GM18499 (cell line): ENCODE data around the gene PWWP3B.
"Not testable (repeated sequence)": the region's sequence is repeated elsewhere in the genome, so short reads cannot be mapped to it uniquely, and the experiment has no call there.

Experiments
- ATAC-seq: cut with Tn5 transposase; IDR thresholded peaks from one replicate; pipeline ENCODE4 v1.9.1; 2021; ENCODE audit warnings: moderate number of reproducible peaks; ENCODE audit not compliant: insufficient read depth, unreplicated experiment

PWWP3B gene

GRCh38 chrX:106168107-106168506 is at the start of gene PWWP3B:
PWWP3B (plus strand) TSS chrX:106168305; CDS start chrX:106205433, 37,128 bp downstream.
- no peak for ATAC-seq

- ATAC-seq: no peak
These were observed 29.1 kb upstream of the PWWP3B start for GRCh38 chrX:106139048-106139447.

DNA sequence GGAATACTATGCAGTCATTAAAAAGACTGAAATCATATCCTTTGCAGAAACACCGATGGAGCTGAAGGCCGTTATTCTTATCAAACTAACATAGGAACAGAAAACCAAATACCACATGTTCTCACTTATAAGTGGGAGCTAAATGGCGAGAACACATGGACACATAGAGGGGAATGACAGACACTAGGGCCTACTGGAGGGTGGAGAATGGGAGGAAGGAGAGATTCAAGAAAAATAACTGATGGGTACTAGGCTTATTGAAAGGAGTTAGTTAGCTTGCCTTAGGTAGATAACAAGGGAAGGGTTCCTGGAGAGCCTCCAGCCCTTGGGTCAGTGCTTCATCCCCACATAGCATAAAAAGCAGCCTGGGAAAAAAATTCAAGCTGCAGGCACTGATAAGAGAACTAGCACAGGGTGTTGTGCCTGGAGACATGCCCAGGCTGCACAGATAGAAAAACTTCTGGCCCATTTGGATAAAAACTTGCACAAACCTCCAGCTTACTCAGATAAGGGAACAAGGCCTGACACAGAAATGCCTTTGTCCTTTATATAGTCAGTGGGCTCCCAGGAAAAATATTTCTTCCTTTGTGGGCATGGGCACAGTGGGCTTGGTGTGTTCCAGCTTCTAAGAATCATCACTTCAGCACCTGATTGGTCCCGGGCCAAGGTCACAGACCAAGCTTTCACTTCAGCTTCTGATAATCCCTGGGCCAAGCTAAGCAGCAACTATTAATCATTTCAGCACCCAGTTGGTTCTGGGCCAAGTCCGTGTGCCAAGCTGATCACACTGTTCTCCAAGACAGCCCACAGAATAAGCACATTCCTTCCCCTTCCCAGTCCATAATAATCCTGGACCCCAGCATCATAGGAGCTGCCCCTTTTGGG is 23.1 kb upstream of the PWWP3B start:
- no peak for ATAC-seq

DNA sequence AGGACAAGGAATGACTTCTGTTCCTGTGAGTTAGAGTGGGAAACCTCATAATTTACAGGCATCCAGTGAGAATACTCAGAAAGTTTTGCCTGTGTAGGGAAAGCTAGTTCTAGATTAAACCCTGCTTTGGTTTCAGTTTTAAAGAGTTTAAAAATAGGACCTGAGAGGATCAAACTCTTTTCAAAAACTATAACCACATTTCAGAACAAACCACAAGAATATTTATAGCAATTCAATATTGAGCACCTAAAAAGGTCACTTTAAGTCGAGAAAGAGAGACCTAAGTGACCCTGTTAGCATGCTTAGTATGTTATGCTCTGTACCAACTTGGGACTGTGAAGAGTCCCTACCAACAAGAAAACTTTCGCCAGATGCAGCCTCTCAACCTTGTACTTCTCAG is 17.4 kb upstream of the PWWP3B start:
- no peak for ATAC-seq

DNA sequence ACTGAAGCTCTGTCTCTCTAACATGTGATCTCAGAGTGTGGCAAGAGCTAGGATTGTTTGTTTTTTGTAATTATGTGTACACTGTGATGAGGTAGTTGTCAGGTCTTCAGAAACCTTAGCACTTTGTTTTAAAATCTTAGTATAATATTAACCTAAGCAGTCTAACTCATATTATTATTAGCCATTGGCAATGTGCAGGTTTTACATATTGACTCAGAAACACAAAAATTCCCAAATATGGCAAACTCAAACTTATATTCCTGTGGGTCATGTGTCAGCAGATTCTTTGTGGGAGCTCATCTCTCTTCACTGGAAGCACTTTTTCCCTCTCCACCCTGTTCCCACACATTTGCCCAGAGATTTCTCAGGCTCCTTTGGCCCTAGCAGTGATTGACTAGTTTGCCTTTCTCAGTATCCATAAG is 8.2 kb upstream of the PWWP3B start:
- no peak for ATAC-seq

DNA sequence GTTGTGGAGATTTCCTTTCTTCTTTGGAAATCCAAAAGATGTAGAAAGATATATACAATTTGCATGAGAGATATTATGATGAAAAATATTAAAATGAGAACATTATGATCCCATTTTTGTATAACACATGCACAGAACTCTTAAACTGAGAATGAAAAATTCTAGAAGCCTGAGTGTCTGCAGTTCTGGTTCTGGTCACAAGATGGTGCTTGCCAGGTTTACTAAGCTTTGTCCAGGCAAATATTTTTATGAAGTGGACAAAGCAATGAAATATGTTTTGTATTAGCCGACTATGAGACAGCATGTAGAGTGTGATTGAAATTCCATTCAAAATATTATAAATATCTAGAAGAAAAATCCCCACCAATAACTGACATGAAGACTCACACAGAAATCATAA is 2.2 kb downstream of the PWWP3B start:
- no peak for ATAC-seq

- no peak for ATAC-seq
These were observed 3.3 kb downstream of the PWWP3B start for GRCh38 chrX:106171293-106171820.

GRCh38 chrX:106177106-106177981 is 9.2 kb downstream of the PWWP3B start:
- no peak for ATAC-seq

DNA sequence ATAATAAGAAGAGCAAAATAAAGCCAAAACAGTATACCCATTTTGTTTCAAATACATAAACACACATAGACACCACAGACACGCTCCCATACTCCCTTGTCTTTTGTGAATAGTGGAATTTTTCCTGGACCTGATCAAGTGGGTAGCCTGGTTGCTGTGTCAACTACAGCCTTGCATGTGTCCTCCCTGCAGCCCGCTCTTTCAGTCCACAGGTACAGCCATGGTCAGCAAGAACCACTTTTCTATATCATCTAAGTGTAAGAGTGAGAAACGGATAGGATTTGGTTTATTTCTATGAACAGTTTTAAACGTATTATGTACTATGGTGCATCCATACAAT is 9.8 kb downstream of the PWWP3B start:
- ATAC-seq: no peak

- ATAC-seq: no peak
These were observed 10.7 kb downstream of the PWWP3B start for GRCh38 chrX:106178826-106179225.

DNA sequence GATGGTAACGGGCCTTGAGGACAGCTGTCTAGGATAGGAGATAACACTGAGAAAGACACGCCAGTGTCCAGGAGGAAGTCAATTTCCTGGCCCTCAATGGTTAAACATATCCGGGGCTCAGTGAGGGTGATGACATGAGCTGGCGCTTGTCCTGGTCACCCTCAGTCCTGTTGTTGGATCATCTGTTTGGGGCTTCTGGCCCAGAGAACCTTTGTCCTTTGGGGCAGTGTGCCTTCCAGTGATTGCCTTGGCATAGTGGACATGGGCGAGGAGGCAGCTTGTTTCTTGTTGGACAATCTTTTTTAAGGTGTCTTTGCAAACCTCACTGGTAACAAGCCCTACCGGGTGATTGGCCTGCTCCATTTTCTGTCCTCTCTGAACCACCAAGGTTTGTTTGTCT is 15.6 kb downstream of the PWWP3B start:
- not testable (repeated sequence) for ATAC-seq

GRCh38 chrX:106201502-106202178 is 33.5 kb downstream of the PWWP3B start:
- ATAC-seq: no peak

GRCh38 chrX:106203315-106203714 is 35.2 kb downstream of the PWWP3B start:
- no peak for ATAC-seq

- ATAC-seq: no peak
These were observed 40.0 kb downstream of the PWWP3B start for GRCh38 chrX:106208154-106208553.
